ENCODE measurements around the gene HLA-E. TPM values are rescaled to one million over a fixed set of nuclear protein-coding genes. Genes with fewer than 3 reads are reported as not detected.
"Not testable (repeated sequence)": the region's sequence is repeated elsewhere in the genome, so short reads cannot be mapped to it uniquely, and the experiment has no call there.

The HLA-E gene
- total RNA-seq, 1 experiment from 2014 or later: 125 TPM

GRCh38 chr6:30493643-30494250 lies 4.4 kb downstream of the HLA-E start:
- H3F3A ChIP-seq (ENCODE audit: insufficient read depth, low read depth): 0 out of 2 replicates have a peak, but pooled peaks cover 6% of the 10 kb centered on the region
- 0 out of 2 replicates have a peak, but pooled peaks cover 8% of the 10 kb centered on the region for H3K79me2 ChIP-seq (ENCODE audit: low read depth)
- no peak overlapping the region for H3K27ac ChIP-seq
- TF ChIP-seq, protein P1, sequence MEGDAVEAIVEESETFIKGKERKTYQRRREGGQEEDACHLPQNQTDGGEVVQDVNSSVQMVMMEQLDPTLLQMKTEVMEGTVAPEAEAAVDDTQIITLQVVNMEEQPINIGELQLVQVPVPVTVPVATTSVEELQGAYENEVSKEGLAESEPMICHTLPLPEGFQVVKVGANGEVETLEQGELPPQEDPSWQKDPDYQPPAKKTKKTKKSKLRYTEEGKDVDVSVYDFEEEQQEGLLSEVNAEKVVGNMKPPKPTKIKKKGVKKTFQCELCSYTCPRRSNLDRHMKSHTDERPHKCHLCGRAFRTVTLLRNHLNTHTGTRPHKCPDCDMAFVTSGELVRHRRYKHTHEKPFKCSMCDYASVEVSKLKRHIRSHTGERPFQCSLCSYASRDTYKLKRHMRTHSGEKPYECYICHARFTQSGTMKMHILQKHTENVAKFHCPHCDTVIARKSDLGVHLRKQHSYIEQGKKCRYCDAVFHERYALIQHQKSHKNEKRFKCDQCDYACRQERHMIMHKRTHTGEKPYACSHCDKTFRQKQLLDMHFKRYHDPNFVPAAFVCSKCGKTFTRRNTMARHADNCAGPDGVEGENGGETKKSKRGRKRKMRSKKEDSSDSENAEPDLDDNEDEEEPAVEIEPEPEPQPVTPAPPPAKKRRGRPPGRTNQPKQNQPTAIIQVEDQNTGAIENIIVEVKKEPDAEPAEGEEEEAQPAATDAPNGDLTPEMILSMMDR (conservative IDR thresholded peaks at IDR 0.05): no peak; the same call in 1 of the 2 replicates
- no peak for TF ChIP-seq EZH2 (IDR thresholded peaks at IDR 0.05; ENCODE audit: low read depth)
- POLR2A ChIA-PET (ENCODE audit: unreplicated experiment): interaction anchor here (0.7 kb wide), 2 partner anchors 15 to 414 kb away, joined by 3 to 6 read pairs; no protein-coding TSS in a partner anchor
- no peak overlapping the region for H3K4me2 ChIP-seq
- no peak overlapping the region for H3K4me3 ChIP-seq
- CTCF ChIA-PET: no interaction called here
- H4K20me1 ChIP-seq (ENCODE audit: insufficient read depth): 0 out of 2 replicates have a peak, but pooled peaks cover 9% of the 10 kb centered on the region
- intact Hi-C loops (cut with micrococcal nuclease; ENCODE audit: unreplicated experiment): no loop called here
- H3K36me3 ChIP-seq (ENCODE audit: low read depth): peaks cover 18% of the 10 kb centered on the region; the same call in 1 of the 2 replicates
- no peaks in the 10 kb centered on the region for H3K9me3 ChIP-seq (ENCODE audit: insufficient read depth, low read depth)
- H2AFZ ChIP-seq: no peak overlapping the region
- DNase-seq: no peak
- no TSS peak for BruUV-seq (replicated peaks)
- H3K4me1 ChIP-seq (replicated peaks; ENCODE audit: insufficient read depth): peaks cover 17% of the 10 kb centered on the region
- no peaks in the 10 kb centered on the region for H3K9me2 ChIP-seq (ENCODE audit: insufficient read depth)
- H3K27me3 ChIP-seq (ENCODE audit: insufficient read depth, low read depth): no peaks in the 10 kb centered on the region

GRCh38 chr6:30494291-30494861 lies 5.1 kb downstream of the HLA-E start:
- H3K27ac ChIP-seq: no peak overlapping the region
- peaks cover 17% of the 10 kb centered on the region for H3K4me1 ChIP-seq (replicated peaks; ENCODE audit: insufficient read depth)
- DNase-seq: no peak
- H3K79me2 ChIP-seq (ENCODE audit: low read depth): 0 out of 2 replicates have a peak, but pooled peaks cover 8% of the 10 kb centered on the region
- no peak overlapping the region for H2AFZ ChIP-seq
- intact Hi-C loops (cut with micrococcal nuclease; ENCODE audit: unreplicated experiment): no loop called here
- H3K4me3 ChIP-seq: no peak overlapping the region
- no peaks in the 10 kb centered on the region for H3K9me3 ChIP-seq (ENCODE audit: insufficient read depth, low read depth)
- ChIA-PET POLR2A (ENCODE audit: unreplicated experiment) (no interaction called here), CTCF (interaction anchor here (0.6 kb wide), 1 partner anchor 448 kb away, joined by 11 read pairs; no protein-coding TSS in a partner anchor)
- H3K4me2 ChIP-seq: no peak overlapping the region
- H3K36me3 ChIP-seq (ENCODE audit: low read depth): peaks cover 18% of the 10 kb centered on the region; the same call in 1 of the 2 replicates
- BruUV-seq (replicated peaks): no TSS peak
- H3K9me2 ChIP-seq (ENCODE audit: insufficient read depth): no peaks in the 10 kb centered on the region
- H4K20me1 ChIP-seq (ENCODE audit: insufficient read depth): 0 out of 2 replicates have a peak, but pooled peaks cover 9% of the 10 kb centered on the region
- H3K27me3 ChIP-seq (ENCODE audit: insufficient read depth, low read depth): no peaks in the 10 kb centered on the region
- TF ChIP-seq, protein P1 (conservative IDR thresholded peaks at IDR 0.05): no peak
- no peak for TF ChIP-seq EZH2 (IDR thresholded peaks at IDR 0.05; ENCODE audit: low read depth)
- 0 out of 2 replicates have a peak, but pooled peaks cover 6% of the 10 kb centered on the region for H3F3A ChIP-seq (ENCODE audit: insufficient read depth, low read depth)

DNA sequence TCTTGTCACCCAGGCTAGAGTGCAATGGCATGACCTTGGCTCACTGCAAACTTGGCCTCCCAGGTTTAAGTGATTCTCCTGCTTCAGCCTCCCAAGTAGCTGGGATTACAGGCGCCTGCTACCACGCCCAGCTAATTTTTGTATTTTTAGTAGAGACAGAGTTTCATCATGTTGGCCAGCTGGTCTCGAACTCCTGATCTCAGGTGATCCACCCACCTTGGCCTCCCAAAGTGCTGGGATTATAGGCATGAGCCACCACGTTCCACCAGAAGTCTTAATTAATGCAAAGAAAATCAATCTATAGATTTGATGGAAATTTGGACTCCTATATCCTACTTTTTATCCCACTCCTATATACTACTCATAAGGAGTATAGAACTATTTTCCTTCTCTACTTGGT lies 5.8 kb downstream of the HLA-E start:
- DNase-seq; BruUV-seq (replicated peaks): not testable (repeated sequence)
- CTCF ChIA-PET: interaction anchor here (0.6 kb wide), 1 partner anchor 447 kb away, joined by 11 read pairs; no protein-coding TSS in a partner anchor

More for the DNA sequence above, 5.8 kb downstream of the HLA-E start:
- H3K27ac ChIP-seq; H3K4me3 ChIP-seq; H3K4me2 ChIP-seq; H3K27me3 ChIP-seq (ENCODE audit: insufficient read depth, low read depth); H4K20me1 ChIP-seq (ENCODE audit: insufficient read depth); H3K9me2 ChIP-seq (ENCODE audit: insufficient read depth); H3K79me2 ChIP-seq (ENCODE audit: low read depth); H3K9me3 ChIP-seq (ENCODE audit: insufficient read depth, low read depth); H2AFZ ChIP-seq; H3F3A ChIP-seq (ENCODE audit: insufficient read depth, low read depth); intact Hi-C loops (cut with micrococcal nuclease; ENCODE audit: unreplicated experiment); POLR2A ChIA-PET (ENCODE audit: unreplicated experiment): not testable (repeated sequence)
- Histone ChIP-seq H3K4me1 (replicated peaks; ENCODE audit: insufficient read depth) (peaks cover 17% of the 10 kb centered on the region), H3K36me3 (ENCODE audit: low read depth) (peaks cover 18% of the 10 kb centered on the region; the same call in 1 of the 2 replicates)
